ENCODE data around the gene PTPRG. TPM values are rescaled to one million over a fixed set of nuclear protein-coding genes. Genes with fewer than 3 reads are reported as not detected.

PTPRG gene
- total and polyA plus RNA-seq, 2 of the 13 experiments (the other 11 are each of a cell fraction or from before 2014, with no cell fraction given): 8.0 to 25.3 TPM

DNA sequence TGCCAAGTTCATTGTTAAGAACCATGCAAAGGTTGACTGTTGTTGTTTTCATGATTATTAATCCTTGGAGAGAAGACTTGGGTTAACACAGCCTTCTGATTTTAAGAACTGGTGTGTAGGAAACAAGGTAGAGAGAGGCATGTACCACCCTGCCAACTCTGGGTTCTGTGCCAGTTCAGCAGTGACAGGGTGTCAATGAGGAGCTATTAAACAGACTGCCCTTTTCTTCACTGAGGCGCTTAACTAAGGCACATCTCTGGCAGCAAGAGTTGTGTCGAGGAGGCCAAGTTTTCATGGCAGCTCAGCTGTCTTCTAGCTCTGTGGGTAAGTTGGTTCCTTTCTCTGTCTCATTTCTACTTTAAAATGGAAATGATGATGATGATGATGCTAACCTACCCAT lies 694.4 kb downstream of the PTPRG start:
- ChIA-PET POLR2A (no interaction called here), CTCF (ENCODE audit: low intra/inter-chr PET ratio, low total read pairs) (no interaction called here)
- Histone ChIP-seq H3K9me3 (ENCODE audit: low read length) (no peaks in the 10 kb centered on the region), H3K27ac (ENCODE audit: extremely low read length, insufficient read depth, low read length) (no peak overlapping the region), H3K79me2 (ENCODE audit: insufficient read depth, low read length) (no peaks in the 10 kb centered on the region), H3K27me3 (ENCODE audit: control insufficient read depth in 1 of 2, insufficient read depth in 2 of 2, low read length in 2 of 2) (no peaks in the 10 kb centered on the region), H4K20me1 (ENCODE audit: insufficient read depth, low read length) (no peaks in the 10 kb centered on the region), H3K4me1 (ENCODE audit: insufficient read depth, low read length) (no peaks in the 10 kb centered on the region), H3K36me3 (replicated peaks in 1 of 2; ENCODE audit: control insufficient read depth in 1 of 2, insufficient read depth in 2 of 2, low read length in 2 of 2) (peaks cover 0 to 5% of the 10 kb centered on the region in 2 experiments; a peak in 1 of 5 replicates), H3K4me2 (ENCODE audit: low read depth, low read length) (no peak overlapping the region), H3K4me3 (replicated peaks in 1 of 3; ENCODE audit: insufficient read depth in 1 of 3, low read depth in 2 of 3, low read length in 3 of 3) (no peak overlapping the region), H2AFZ (ENCODE audit: low read length) (no peak overlapping the region), H3K9ac (ENCODE audit: insufficient read depth, low read depth, low read length) (no peak overlapping the region)
- no peak for DNase-seq (ENCODE audit: low spot score)
- BruUV-seq (replicated peaks): no TSS peak
- WGBS (ENCODE audit: low lambda C conversion rate): 100% methylated on average over 2 of the region's 2 CpGs
- no peak for FAIRE-seq
- ATAC-seq: no peak
- in situ Hi-C loops (cut with HindIII; ENCODE audit: extremely low pct_ligation_motif_present, low pct_unique_long_range_greater_than_20kb): no loop called here
- intact Hi-C loops (cut with micrococcal nuclease; ENCODE audit: unreplicated experiment): no loop called here
- TF ChIP-seq ATF7 (IDR thresholded peaks at IDR 0.05) (no peak), ATF7 (CRISPR knock-in tag; IDR thresholded peaks at IDR 0.05) (no peak), ZNF577 (CRISPR knock-in tag; IDR thresholded peaks at IDR 0.05; ENCODE audit: borderline replicate concordance, low read depth) (no peak), KLF12 (CRISPR knock-in tag; IDR thresholded peaks at IDR 0.05; ENCODE audit: borderline replicate concordance) (no peak), ZNF83 (CRISPR knock-in tag; IDR thresholded peaks at IDR 0.05; ENCODE audit: borderline replicate concordance) (no peak), ZNF747 (CRISPR knock-in tag; IDR thresholded peaks at IDR 0.05; ENCODE audit: borderline replicate concordance) (no peak), ZNF574 (CRISPR knock-in tag; IDR thresholded peaks at IDR 0.05) (no peak), ZNF605 (CRISPR knock-in tag; IDR thresholded peaks at IDR 0.05) (no peak), MTF2 (CRISPR knock-in tag; IDR thresholded peaks at IDR 0.05; ENCODE audit: borderline replicate concordance) (no peak), RBM22 (optimal IDR thresholded peaks at IDR 0.05; ENCODE audit: low read length) (no peak), MAFK (conservative IDR thresholded peaks at IDR 0.05 in 1 of 2, IDR thresholded peaks at IDR 0.05 in 1 of 2; ENCODE audit: low read length in 2 of 2) (no peak), RORA (CRISPR knock-in tag; IDR thresholded peaks at IDR 0.05) (no peak), ZNF75D (CRISPR knock-in tag; IDR thresholded peaks at IDR 0.05; ENCODE audit: borderline replicate concordance) (no peak), POGZ (CRISPR knock-in tag; IDR thresholded peaks at IDR 0.05) (no peak), RAD51 (IDR thresholded peaks at IDR 0.05; ENCODE audit: borderline replicate concordance) (no peak), FOSL2 (CRISPR knock-in tag; IDR thresholded peaks at IDR 0.05) (no peak)
- TF ChIP-seq, protein P1, sequence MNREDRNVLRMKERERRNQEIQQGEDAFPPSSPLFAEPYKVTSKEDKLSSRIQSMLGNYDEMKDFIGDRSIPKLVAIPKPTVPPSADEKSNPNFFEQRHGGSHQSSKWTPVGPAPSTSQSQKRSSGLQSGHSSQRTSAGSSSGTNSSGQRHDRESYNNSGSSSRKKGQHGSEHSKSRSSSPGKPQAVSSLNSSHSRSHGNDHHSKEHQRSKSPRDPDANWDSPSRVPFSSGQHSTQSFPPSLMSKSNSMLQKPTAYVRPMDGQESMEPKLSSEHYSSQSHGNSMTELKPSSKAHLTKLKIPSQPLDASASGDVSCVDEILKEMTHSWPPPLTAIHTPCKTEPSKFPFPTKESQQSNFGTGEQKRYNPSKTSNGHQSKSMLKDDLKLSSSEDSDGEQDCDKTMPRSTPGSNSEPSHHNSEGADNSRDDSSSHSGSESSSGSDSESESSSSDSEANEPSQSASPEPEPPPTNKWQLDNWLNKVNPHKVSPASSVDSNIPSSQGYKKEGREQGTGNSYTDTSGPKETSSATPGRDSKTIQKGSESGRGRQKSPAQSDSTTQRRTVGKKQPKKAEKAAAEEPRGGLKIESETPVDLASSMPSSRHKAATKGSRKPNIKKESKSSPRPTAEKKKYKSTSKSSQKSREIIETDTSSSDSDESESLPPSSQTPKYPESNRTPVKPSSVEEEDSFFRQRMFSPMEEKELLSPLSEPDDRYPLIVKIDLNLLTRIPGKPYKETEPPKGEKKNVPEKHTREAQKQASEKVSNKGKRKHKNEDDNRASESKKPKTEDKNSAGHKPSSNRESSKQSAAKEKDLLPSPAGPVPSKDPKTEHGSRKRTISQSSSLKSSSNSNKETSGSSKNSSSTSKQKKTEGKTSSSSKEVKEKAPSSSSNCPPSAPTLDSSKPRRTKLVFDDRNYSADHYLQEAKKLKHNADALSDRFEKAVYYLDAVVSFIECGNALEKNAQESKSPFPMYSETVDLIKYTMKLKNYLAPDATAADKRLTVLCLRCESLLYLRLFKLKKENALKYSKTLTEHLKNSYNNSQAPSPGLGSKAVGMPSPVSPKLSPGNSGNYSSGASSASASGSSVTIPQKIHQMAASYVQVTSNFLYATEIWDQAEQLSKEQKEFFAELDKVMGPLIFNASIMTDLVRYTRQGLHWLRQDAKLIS (CRISPR knock-in tag; IDR thresholded peaks at IDR 0.05): no peak
- TF ChIP-seq, protein P2, sequence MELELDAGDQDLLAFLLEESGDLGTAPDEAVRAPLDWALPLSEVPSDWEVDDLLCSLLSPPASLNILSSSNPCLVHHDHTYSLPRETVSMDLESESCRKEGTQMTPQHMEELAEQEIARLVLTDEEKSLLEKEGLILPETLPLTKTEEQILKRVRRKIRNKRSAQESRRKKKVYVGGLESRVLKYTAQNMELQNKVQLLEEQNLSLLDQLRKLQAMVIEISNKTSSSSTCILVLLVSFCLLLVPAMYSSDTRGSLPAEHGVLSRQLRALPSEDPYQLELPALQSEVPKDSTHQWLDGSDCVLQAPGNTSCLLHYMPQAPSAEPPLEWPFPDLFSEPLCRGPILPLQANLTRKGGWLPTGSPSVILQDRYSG (CRISPR knock-in tag; IDR thresholded peaks at IDR 0.05): no peak

Data from HepG2 (cell line).